GM12892 (cell line): ENCODE results near the gene VWA8.

ENCODE experiments used
- POLR2AphosphoS5 ChIP-seq: IDR thresholded peaks from 2 replicates; pipeline ENCODE4 v1.6.1; 2011; ENCODE audit warnings: low read depth, low read length, control low read depth
- TAF1 ChIP-seq: IDR thresholded peaks from 2 replicates; pipeline ENCODE4 v1.6.1; 2011; ENCODE audit warnings: low read depth, mild to moderate bottlenecking, control low read depth, low read length, borderline replicate concordance

- TF ChIP-seq POLR2AphosphoS5 (no peak), TAF1 (no peak)
These were observed 346.8 kb downstream of the VWA8 start for GRCh38 chr13:41613984-41614661.
